Cardiac fibroblast (primary cell): ENCODE measurements around the gene NOP9.
A peak's percentile ranks its signal among the peaks of the same experiment; 100 is the strongest.

Experiments
- DNase-seq, 2 donors: peaks; one replicate each; pipeline versions ENCODE4 v3.0.0 to v3.0.0-alpha.2; 2010; ENCODE audit warnings: low read depth in 2 of 2
- H3K4me3 ChIP-seq, 2 donors: replicated peaks in 1 of 2; 1 replicate in 1 of 2; 2 replicates in 1 of 2; pipeline ENCODE4 v1.5.1; 2011; ENCODE audit warnings: low read depth in 2 of 2, low read length in 2 of 2, mild to moderate bottlenecking in 2 of 2, moderate library complexity in 1 of 2
- CTCF ChIP-seq: IDR thresholded peaks from one replicate; pipeline ENCODE4 v1.5.1; 2011; ENCODE audit warnings: low read depth, mild to moderate bottlenecking, low read length, inconsistent platforms

Gene NOP9

GRCh38 chr14:24332268-24332993, 32.8 kb downstream of the NOP9 start:
- TF ChIP-seq CTCF = peak; percentile 79
- DNase-seq = peak; percentile 62 to 64
- no peak overlapping the region for H3K4me3 ChIP-seq

- no peak for TF ChIP-seq CTCF
- DNase-seq = peak in 1 of 2 donors; percentile 18
- H3K4me3 ChIP-seq = peak within 1 kb of the TSS; percentile 37 to 51
These were observed 35.0 kb downstream of the NOP9 start, which contains the start of gene ADCY4 for GRCh38 chr14:24334431-24335291. ADCY4 (minus strand) TSS chr14:24335071; CDS start chr14:24334652, 419 bp downstream.

GRCh38 chr14:24335461-24336171, 36.0 kb downstream of the NOP9 start:
- no peak for TF ChIP-seq CTCF
- no peak for DNase-seq
- H3K4me3 ChIP-seq = no peak overlapping the region

GRCh38 chr14:24337144-24337823, 37.6 kb downstream of the NOP9 start:
- DNase-seq = no peak
- H3K4me3 ChIP-seq = no peak overlapping the region
- no peak for TF ChIP-seq CTCF

- no peak for DNase-seq
- no peak for TF ChIP-seq CTCF
- no peak overlapping the region for H3K4me3 ChIP-seq
These were observed 38.1 kb downstream of the NOP9 start for GRCh38 chr14:24337824-24338175.

GRCh38 chr14:24338843-24339242, 39.2 kb downstream of the NOP9 start:
- H3K4me3 ChIP-seq = no peak overlapping the region
- DNase-seq = no peak
- TF ChIP-seq CTCF = no peak
